ENCODE measurements around the gene ZDHHC11B. TPM values are rescaled to one million over a fixed set of nuclear protein-coding genes. Genes with fewer than 3 reads are reported as not detected.

Gene ZDHHC11B
- total RNA-seq, 6 experiments from 2014 or later = 0.56 to 5.1 (median 2.8) TPM

DNA sequence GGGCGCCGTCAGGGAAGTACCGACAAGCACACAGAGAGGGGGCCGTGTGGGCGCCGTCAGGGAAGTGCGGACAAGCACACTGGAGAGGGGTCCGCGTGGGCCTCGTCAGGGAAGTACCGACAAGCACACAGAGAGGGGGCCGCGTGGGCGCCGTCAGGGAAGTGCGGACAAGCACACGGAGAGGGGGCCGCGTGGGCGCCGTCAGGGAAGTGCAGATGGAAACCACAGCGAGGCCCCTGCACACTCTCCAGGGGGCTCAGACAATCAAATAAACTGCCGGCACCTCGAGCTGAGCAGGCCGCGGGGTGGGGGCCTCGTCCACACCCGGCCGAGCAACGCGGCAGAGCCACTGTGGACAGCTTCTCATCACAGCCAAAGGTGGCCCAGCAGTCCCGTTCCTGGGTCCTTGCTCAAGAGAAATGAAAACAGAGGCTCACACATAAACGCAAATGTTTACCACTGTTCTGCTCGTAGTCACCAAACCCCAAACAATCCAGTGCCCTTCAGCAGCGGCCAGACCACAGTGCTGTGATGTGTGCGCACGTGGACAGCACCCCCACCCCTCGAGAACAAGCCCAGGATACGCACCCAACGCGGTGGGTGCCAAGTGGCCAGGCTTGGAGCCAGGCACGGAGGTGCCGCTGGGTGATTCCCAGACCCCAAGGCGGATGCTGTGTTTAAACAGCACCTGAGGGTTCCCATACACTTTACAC, 116.1 kb downstream of the ZDHHC11B start:
- Histone ChIP-seq H3K27ac (no peak overlapping the region), H3K27me3 (no peaks in the 10 kb centered on the region), H3K36me3 (no peaks in the 10 kb centered on the region), H3K4me1 (peaks cover 0 to 32% (median 22%) of the 10 kb centered on the region in 4 donors), H3K4me3 (no peak overlapping the region), H3K9me3 (no peaks in the 10 kb centered on the region)
- TF ChIP-seq POLR2A (IDR thresholded peaks at IDR 0.05) = no peak
- DNase-seq (no peak), ATAC-seq (no peak)
- 89% methylated on average over 5 of the region's 44 CpGs for WGBS (ENCODE audit: insufficient coverage, low coverage, low lambda C conversion rate, missing lambda C conversion rate)
- intact Hi-C loops (cut with DNase I) = no loop called here

DNA sequence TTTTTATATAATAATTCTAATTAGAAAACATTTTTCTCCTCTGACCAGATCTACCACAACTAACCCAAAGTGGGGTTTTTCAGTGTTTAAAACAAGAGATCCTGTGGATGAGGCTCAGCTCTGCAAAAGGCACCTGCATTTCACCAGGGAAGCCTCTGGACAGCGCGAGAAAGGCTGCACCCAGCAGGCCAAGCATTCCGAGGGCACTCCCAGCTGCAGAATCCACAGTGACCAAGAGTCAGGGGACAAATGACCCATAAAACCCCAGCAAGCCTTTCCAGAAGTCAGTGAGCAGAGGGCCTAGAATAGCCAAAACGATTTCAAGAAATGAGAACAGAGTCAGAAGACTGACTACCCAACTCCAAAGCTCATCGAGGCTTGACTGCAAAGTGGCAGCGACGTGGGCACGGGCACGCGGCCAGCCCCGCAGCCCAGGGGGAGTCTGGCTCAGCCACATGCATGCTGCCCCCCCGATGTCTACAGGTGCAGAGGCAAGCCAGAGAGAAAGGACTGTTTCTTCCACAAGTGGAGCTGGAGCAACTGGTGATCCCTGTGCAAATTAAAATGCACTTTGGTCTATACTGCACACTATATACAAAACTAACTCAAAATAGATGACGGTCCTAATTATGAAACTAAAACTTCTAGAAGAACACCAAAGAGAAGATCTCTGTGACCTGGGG, 117.6 kb downstream of the ZDHHC11B start:
- WGBS (ENCODE audit: insufficient coverage, low coverage, low lambda C conversion rate, missing lambda C conversion rate) = 92% methylated on average over 2 of the region's 13 CpGs
- DNase-seq (no peak), ATAC-seq (no peak)
- no peaks in the 10 kb centered on the region for H3K36me3 ChIP-seq
- H3K4me3 ChIP-seq = no peak overlapping the region
- H3K27me3 ChIP-seq = no peaks in the 10 kb centered on the region
- H3K27ac ChIP-seq = no peak overlapping the region
- TF ChIP-seq, protein P1, sequence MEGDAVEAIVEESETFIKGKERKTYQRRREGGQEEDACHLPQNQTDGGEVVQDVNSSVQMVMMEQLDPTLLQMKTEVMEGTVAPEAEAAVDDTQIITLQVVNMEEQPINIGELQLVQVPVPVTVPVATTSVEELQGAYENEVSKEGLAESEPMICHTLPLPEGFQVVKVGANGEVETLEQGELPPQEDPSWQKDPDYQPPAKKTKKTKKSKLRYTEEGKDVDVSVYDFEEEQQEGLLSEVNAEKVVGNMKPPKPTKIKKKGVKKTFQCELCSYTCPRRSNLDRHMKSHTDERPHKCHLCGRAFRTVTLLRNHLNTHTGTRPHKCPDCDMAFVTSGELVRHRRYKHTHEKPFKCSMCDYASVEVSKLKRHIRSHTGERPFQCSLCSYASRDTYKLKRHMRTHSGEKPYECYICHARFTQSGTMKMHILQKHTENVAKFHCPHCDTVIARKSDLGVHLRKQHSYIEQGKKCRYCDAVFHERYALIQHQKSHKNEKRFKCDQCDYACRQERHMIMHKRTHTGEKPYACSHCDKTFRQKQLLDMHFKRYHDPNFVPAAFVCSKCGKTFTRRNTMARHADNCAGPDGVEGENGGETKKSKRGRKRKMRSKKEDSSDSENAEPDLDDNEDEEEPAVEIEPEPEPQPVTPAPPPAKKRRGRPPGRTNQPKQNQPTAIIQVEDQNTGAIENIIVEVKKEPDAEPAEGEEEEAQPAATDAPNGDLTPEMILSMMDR (IDR thresholded peaks at IDR 0.05) = no peak
- TF ChIP-seq POLR2A (IDR thresholded peaks at IDR 0.05) = no peak
- H3K9me3 ChIP-seq = no peaks in the 10 kb centered on the region
- intact Hi-C loops (cut with DNase I) = no loop called here
- H3K4me1 ChIP-seq = peaks cover 0 to 17% (median 9%) of the 10 kb centered on the region in 4 donors

DNA sequence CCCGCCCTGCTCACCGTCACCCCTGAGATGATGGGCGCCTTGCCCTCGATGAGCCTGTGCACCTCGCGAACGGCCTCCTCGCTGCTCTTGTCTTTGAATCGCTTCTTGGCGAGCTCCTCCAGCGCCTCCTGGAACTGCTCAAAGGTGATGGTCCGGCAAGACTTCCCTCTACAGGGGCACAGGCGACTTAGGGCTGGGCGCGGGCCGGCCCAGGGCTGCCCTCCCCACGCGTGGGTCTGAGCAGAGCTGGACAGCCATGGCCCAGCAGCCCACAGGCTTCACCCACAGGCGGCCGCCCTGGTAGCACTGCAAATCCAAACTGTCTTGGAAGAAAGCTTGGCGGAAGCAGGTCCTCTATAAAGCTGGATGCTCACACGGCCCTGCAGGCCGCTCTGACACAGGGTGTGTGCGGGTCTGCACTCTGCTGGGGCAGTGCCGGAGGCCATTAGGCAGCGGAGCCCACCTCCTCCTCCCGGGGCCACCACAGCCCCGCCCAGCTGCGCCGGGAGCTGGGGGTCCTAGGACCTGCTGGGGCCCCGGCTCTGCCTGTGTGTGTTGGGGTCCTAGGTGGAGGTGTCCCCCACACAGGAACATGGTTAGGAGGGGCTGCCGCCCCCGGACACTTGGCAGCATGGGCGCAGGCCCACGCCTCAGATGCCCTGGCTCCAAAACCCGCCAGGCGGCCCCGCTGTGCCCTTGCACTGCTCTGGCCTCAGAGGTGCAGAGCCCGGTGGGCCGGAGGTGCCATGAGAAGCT, 118.4 kb downstream of the ZDHHC11B start:
- no peaks in the 10 kb centered on the region for H3K9me3 ChIP-seq
- no peak for ATAC-seq
- H3K27ac ChIP-seq = no peak overlapping the region
- H3K36me3 ChIP-seq = no peaks in the 10 kb centered on the region
- WGBS (ENCODE audit: insufficient coverage, low coverage, low lambda C conversion rate, missing lambda C conversion rate) = 93% methylated on average over 9 of the region's 40 CpGs
- peak in 1 of 3 donors; percentile 21 for DNase-seq
- H3K4me3 ChIP-seq = no peak overlapping the region
- intact Hi-C loops (cut with DNase I) = no loop called here
- no peaks in the 10 kb centered on the region for H3K27me3 ChIP-seq
- H3K4me1 ChIP-seq = peaks cover 0 to 10% (median 5%) of the 10 kb centered on the region in 4 donors
- TF ChIP-seq, protein P1 (IDR thresholded peaks at IDR 0.05) = no peak
- no peak for TF ChIP-seq POLR2A (IDR thresholded peaks at IDR 0.05)

DNA sequence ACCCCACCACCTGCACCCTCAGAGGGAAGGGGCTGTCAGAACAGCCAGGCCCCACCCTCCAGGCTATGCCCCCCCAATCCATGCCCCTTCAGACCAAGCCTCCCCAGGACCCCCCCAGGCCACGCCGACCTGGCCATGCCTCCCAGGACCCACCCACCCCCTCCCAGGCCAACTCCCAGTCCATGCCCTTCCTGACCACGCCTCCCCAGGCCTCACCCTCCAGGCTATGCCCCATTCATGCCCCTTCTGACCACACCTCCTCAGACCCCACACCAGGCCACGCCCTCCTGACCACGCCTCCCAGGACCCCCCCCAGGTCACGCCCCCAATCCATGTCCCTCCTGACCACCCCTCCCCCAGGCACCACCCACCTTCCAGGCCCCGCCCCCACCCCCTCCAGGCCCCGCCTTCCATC, 119.0 kb downstream of the ZDHHC11B start:
- DNase-seq (peak in 2 of 3 donors; percentile 17 to 44), ATAC-seq (no peak)
- H3K36me3 ChIP-seq = no peaks in the 10 kb centered on the region
- H3K9me3 ChIP-seq = no peaks in the 10 kb centered on the region
- H3K4me1 ChIP-seq = peaks cover 0 to 6% (median 2%) of the 10 kb centered on the region in 4 donors
- no peaks in the 10 kb centered on the region for H3K27me3 ChIP-seq
- 88% methylated on average over 7 of the region's 8 CpGs for WGBS (ENCODE audit: insufficient coverage, low coverage, low lambda C conversion rate, missing lambda C conversion rate)
- H3K4me3 ChIP-seq = no peak overlapping the region
- intact Hi-C loops (cut with DNase I) = no loop called here
- no peak overlapping the region for H3K27ac ChIP-seq
- TF ChIP-seq, protein P1 (IDR thresholded peaks at IDR 0.05) = no peak

Measured in right lobe of liver (tissue), 6 donors.